HepG2 (cell line): ENCODE data around the gene PRMT5. TPM values are rescaled to one million over a fixed set of nuclear protein-coding genes. Genes with fewer than 3 reads are reported as not detected.

Source experiments
- FOXP1 ChIP-seq, 2 experiments: fragments of 450-650 bp in 1 of 2; IDR thresholded peaks; 2 replicates each; pipeline ENCODE4 v1.6.1; 2017 to 2018; ENCODE audit warnings: antibody characterized with exemption in 1 of 2
- HDAC1 ChIP-seq: sonication (generic); formaldehyde crosslinking; IDR thresholded peaks from 2 replicates; pipeline ENCODE4 v1.5.1; 2020; ENCODE audit warnings: mild to moderate bottlenecking, missing genetic modification reagents
- LCORL ChIP-seq, 2 experiments: fragments of 450-650 bp in 1 of 2; sonication (generic) in 1 of 2; formaldehyde crosslinking in 1 of 2; IDR thresholded peaks; 2 replicates each; pipeline versions ENCODE4 v1.5.0 to v1.6.1; 2017 to 2020; ENCODE audit warnings: antibody characterized with exemption in 1 of 2, missing genetic modification reagents in 1 of 2
- MAZ ChIP-seq, 2 experiments: sonication (generic) in 1 of 2; formaldehyde crosslinking in 1 of 2; IDR thresholded peaks; 2 replicates each; pipeline versions ENCODE4 v1.5.0 to v1.6.1; 2012 to 2020; ENCODE audit warnings: low read depth in 2 of 2, mild to moderate bottlenecking in 2 of 2, borderline replicate concordance in 1 of 2, improper control_type of control experiment in 1 of 2, low read length in 1 of 2, missing genetic modification reagents in 1 of 2, moderate library complexity in 1 of 2
- ONECUT2 ChIP-seq: sonication (generic); formaldehyde crosslinking; IDR thresholded peaks from 2 replicates; pipeline ENCODE4 v1.4.0; 2020; ENCODE audit warnings: missing genetic modification reagents
- PATZ1 ChIP-seq: sonication (generic); formaldehyde crosslinking; IDR thresholded peaks from 2 replicates; pipeline ENCODE4 v1.4.0; 2020; ENCODE audit warnings: missing genetic modification reagents
- PCBP1 ChIP-seq: fragments of 200-400 bp; formaldehyde crosslinking; IDR thresholded peaks from 2 replicates; pipeline ENCODE4 v1.6.1; 2017; ENCODE audit warnings: mild to moderate bottlenecking, low read depth, low read length, borderline replicate concordance
- SPEN ChIP-seq: sonication (generic); formaldehyde crosslinking; IDR thresholded peaks from 2 replicates; pipeline ENCODE4 v1.5.1; 2020; ENCODE audit warnings: low read depth, mild to moderate bottlenecking, missing genetic modification reagents
- YEATS4 ChIP-seq: sonication (generic); formaldehyde crosslinking; IDR thresholded peaks from 2 replicates; pipeline ENCODE4 v1.4.0; 2020; ENCODE audit warnings: missing genetic modification reagents, borderline replicate concordance
- ZBTB7B ChIP-seq: sonication (generic); formaldehyde crosslinking; IDR thresholded peaks from 2 replicates; pipeline ENCODE4 v1.4.0; 2020; ENCODE audit warnings: missing genetic modification reagents
- ZNF253 ChIP-seq: sonication (generic); formaldehyde crosslinking; IDR thresholded peaks from 2 replicates; pipeline ENCODE4 v1.8.0; 2022; ENCODE audit warnings: mild to moderate bottlenecking, missing genetic modification reagents, borderline replicate concordance
- ZNF280B ChIP-seq: sonication (generic); formaldehyde crosslinking; IDR thresholded peaks from 2 replicates; pipeline ENCODE4 v1.5.0; 2020; ENCODE audit warnings: missing genetic modification reagents, mild to moderate bottlenecking, borderline replicate concordance
- ZNF317 ChIP-seq: sonication (generic); formaldehyde crosslinking; IDR thresholded peaks from 2 replicates; pipeline ENCODE4 v1.5.0; 2020; ENCODE audit warnings: mild to moderate bottlenecking, missing genetic modification reagents
- ZNF460 ChIP-seq: sonication (generic); formaldehyde crosslinking; IDR thresholded peaks from 2 replicates; pipeline ENCODE4 v1.5.1; 2020; ENCODE audit warnings: missing genetic modification reagents, mild to moderate bottlenecking, borderline replicate concordance
- ZNF775 ChIP-seq: sonication (generic); formaldehyde crosslinking; IDR thresholded peaks from 2 replicates; pipeline ENCODE4 v1.4.0; 2020; ENCODE audit warnings: missing genetic modification reagents, mild to moderate bottlenecking, moderate library complexity, borderline replicate concordance
- polyA plus RNA-seq, 8 experiments: library from polyadenylated mRNA; depleted of rRNA in 3 of 8; stranded (reverse) in 7 of 8; unstranded in 1 of 8; fragments of >200 nt; fragmentation: Illumina TruSeq in 4 of 8; extraction: Trizol in 4 of 8; gene quantifications; 2 replicates each; pipeline versions ENCODE4 v1.2.1 to v1.2.3, GENCODE V29; 2011 to 2016; ENCODE audit warnings: low read depth in 4 of 8, missing spikeins in 1 of 8, mixed read lengths in 1 of 8; ENCODE audit not compliant: insufficient read depth in 1 of 8
- total RNA-seq, 5 experiments: library from RNA; depleted of rRNA; stranded (reverse); fragments of >200 nt; fragmentation: Illumina TruSeq; extraction: Trizol; gene quantifications; 2 replicates each; pipeline ENCODE4 v1.2.3, GENCODE V29; 2016; ENCODE audit warnings: low read depth in 1 of 5
- TF ChIP-seq, protein P1 (sequence below): sonication (generic); formaldehyde crosslinking; IDR thresholded peaks from 2 replicates; pipeline ENCODE4 v1.9.0; 2022; ENCODE audit warnings: missing genetic modification reagents, mild to moderate bottlenecking, borderline replicate concordance
- TF ChIP-seq, protein P2 (sequence below): fragments of 450-650 bp; IDR thresholded peaks from 2 replicates; pipeline ENCODE4 v1.6.1; 2016

Gene PRMT5
- total and polyA plus RNA-seq, 2 of the 13 experiments (the other 11 are each of a cell fraction or from before 2014, with no cell fraction given) = 210 to 354 TPM

DNA sequence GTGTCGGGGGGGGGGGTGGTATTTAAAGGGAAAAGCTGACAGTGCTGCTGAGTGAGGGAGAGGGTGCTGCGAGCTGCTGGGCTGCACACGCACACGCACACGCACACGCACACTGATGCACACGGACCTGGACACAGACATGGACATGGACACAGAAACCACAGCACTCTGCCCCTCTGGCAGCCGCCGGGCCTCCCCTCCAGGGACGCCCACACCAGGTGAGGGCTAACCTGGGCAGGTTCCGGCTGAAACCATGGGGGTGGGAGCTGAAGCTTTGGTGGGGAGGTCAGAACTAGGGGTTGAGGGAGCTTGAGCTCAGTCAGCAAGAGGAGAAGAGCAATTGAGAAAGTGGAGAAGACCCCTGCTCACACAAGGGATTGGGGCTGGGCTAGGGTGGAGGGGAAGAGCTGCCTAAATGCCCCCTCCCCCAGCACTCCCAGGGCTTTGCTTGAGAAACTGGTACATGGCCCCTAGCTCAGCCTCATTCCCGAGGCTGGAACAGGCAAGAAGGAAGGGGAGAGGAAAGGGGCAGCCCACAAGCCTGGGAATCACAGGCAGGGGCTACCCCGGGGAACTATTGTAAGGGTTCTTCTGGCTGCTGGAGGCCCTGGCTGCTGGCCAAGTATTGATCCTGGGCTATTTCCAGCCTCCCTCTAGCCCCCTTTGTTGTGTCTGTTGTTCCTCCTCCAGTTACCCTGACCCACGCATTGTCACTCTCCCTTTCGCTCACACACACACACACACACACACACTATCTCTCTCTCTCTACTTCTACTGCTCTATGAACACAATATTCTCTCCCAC is 45.8 kb downstream of the PRMT5 start, which contains the start of gene REM2 (continued):
- 0 out of 2 replicates have a peak, but pooled peaks have one; percentile 6 for TF ChIP-seq ZNF280B (CRISPR knock-in tag)
- 0 out of 2 replicates have a peak, but pooled peaks have one; percentile 15 for TF ChIP-seq PATZ1
- TF ChIP-seq PCBP1 = 0 out of 2 replicates have a peak, but pooled peaks have one; percentile 40
- 0 out of 2 replicates have a peak, but pooled peaks have one; percentile 37 for TF ChIP-seq ZNF460 (CRISPR knock-in tag)
- TF ChIP-seq, protein P1, sequence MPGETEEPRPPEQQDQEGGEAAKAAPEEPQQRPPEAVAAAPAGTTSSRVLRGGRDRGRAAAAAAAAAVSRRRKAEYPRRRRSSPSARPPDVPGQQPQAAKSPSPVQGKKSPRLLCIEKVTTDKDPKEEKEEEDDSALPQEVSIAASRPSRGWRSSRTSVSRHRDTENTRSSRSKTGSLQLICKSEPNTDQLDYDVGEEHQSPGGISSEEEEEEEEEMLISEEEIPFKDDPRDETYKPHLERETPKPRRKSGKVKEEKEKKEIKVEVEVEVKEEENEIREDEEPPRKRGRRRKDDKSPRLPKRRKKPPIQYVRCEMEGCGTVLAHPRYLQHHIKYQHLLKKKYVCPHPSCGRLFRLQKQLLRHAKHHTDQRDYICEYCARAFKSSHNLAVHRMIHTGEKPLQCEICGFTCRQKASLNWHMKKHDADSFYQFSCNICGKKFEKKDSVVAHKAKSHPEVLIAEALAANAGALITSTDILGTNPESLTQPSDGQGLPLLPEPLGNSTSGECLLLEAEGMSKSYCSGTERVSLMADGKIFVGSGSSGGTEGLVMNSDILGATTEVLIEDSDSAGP (CRISPR knock-in tag) = 0 out of 2 replicates have a peak, but pooled peaks have one; percentile 14
- TF ChIP-seq ONECUT2 = peak; percentile 84
- TF ChIP-seq FOXP1 (IDR thresholded peaks at IDR 0.05) = peak; percentile 57; the same call in 1 of the 2 replicates
- no peak for TF ChIP-seq FOXP1 (CRISPR knock-in tag; IDR thresholded peaks at IDR 0.05)
- TF ChIP-seq ZNF775 (CRISPR knock-in tag) = 0 out of 2 replicates have a peak, but pooled peaks have one; percentile 22
- peak; percentile 95 for TF ChIP-seq ZNF317
- TF ChIP-seq, protein P2, sequence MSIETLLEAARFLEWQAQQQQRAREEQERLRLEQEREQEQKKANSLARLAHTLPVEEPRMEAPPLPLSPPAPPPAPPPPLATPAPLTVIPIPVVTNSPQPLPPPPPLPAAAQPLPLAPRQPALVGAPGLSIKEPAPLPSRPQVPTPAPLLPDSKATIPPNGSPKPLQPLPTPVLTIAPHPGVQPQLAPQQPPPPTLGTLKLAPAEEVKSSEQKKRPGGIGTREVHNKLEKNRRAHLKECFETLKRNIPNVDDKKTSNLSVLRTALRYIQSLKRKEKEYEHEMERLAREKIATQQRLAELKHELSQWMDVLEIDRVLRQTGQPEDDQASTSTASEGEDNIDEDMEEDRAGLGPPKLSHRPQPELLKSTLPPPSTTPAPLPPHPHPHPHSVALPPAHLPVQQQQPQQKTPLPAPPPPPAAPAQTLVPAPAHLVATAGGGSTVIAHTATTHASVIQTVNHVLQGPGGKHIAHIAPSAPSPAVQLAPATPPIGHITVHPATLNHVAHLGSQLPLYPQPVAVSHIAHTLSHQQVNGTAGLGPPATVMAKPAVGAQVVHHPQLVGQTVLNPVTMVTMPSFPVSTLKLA = 0 out of 2 replicates have a peak, but pooled peaks have one; percentile 15
- no peak for TF ChIP-seq YEATS4 (CRISPR knock-in tag)
- 0 out of 2 replicates have a peak, but pooled peaks have one; percentile 11 for TF ChIP-seq MAZ (IDR thresholded peaks at IDR 0.05; ENCODE audit: borderline replicate concordance, low read depth, low read length)
- TF ChIP-seq MAZ (CRISPR knock-in tag; IDR thresholded peaks at IDR 0.05; ENCODE audit: low read depth) = no peak
- 0 out of 2 replicates have a peak, but pooled peaks have one; percentile 32 for TF ChIP-seq ZNF253 (CRISPR knock-in tag)
- TF ChIP-seq LCORL (IDR thresholded peaks at IDR 0.05) = 0 out of 2 replicates have a peak, but pooled peaks have one; percentile 32
- no peak for TF ChIP-seq LCORL (CRISPR knock-in tag; IDR thresholded peaks at IDR 0.05)
- peak; percentile 33; the same call in 1 of the 2 replicates for TF ChIP-seq HDAC1 (CRISPR knock-in tag)
- TF ChIP-seq SPEN (CRISPR knock-in tag) = 0 out of 2 replicates have a peak, but pooled peaks have one; percentile 22
- TF ChIP-seq ZBTB7B (CRISPR knock-in tag) = 0 out of 2 replicates have a peak, but pooled peaks have one; percentile 32
